Measurements from ENCODE around the gene ARMC7.

DNA sequence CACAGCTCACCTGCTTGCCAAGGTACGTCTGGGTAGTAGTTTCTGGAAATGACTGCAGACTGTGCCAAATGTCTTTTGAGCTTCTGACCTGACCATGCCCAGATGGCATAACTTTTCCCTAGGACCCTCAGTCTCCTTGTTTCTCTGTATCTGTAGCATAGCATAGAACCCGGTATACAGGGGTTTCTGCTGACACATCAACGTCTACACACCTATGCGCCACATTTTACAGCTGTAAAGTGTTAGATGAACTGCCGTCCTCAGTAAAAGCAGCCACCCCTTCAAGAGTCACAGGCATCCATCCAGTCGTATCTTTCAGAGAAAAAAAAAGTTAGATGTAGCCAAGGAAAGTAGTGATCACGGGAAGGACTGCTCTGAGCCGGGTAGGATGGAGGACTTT lies 45.3 kb upstream of the ARMC7 start:
- TF ChIP-seq YY1 (IDR thresholded peaks at IDR 0.05; ENCODE audit: insufficient read depth, insufficient read length) (no peak), ZNF274 (IDR thresholded peaks at IDR 0.05; ENCODE audit: low read depth, low read length) (no peak), SUZ12 (IDR thresholded peaks at IDR 0.05; ENCODE audit: extremely low read depth, insufficient read depth, insufficient read length) (no peak)

Measured in NT2/D1 (cell line).